Measurements from ENCODE around the gene TMEM14B. TPM values are rescaled to one million over a fixed set of nuclear protein-coding genes. Genes with fewer than 3 reads are reported as not detected.
A peak's percentile ranks its signal among the peaks of the same experiment; 100 is the strongest.

Gene TMEM14B
- total RNA-seq, 1 donor from 2014 or later, result 118 TPM

GRCh38 chr6:10800810-10801209 lies 53.2 kb downstream of the TMEM14B start:
- Histone ChIP-seq H3K27ac (replicated peaks) (no peak overlapping the region), H3K27me3 (ENCODE audit: low read depth) (no peaks in the 10 kb centered on the region), H3K4me3 (no peak overlapping the region), H3K4me1 (no peaks in the 10 kb centered on the region), H3K9me3 (replicated peaks) (no peaks in the 10 kb centered on the region), H3K36me3 (no peaks in the 10 kb centered on the region)
- DNase-seq, result no peak
- intact Hi-C loops (cut with micrococcal nuclease), result loop anchor here (10.0 kb wide), 1 partner anchor 316 kb away; no protein-coding TSS in a partner anchor
- TF ChIP-seq CTCF (IDR thresholded peaks at IDR 0.05; ENCODE audit: borderline replicate concordance), result no peak

DNA sequence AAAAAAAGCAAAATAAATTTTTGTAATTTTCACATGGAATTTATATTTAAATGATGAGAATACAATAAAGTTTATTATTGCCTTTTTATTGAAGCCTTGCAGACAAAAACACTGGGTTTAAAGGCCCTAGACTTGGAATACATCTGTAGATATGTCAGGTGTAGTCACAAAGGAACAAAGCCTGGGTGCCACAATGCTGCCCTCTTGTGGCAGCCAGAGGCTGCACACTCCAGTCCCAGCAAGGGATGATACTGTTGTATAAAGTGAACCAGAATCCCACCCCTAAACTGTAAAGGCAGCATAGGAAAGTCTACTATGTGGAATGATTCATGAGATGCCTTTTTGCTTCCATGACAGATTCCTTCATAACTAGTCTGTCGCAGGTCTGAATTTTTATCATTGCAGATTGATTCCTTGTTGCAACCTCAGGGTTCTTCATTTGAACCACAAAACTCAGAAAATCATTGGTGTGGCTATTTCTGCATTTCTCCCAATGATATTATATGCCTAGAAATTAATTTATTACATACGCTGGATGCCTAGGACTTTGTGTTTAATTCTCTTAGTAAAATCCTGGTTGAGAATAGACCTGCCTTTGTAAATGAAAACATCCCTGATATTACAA lies 53.7 kb downstream of the TMEM14B start:
- Histone ChIP-seq H3K4me1 (no peaks in the 10 kb centered on the region), H3K27me3 (ENCODE audit: low read depth) (no peaks in the 10 kb centered on the region), H3K36me3 (no peaks in the 10 kb centered on the region), H3K4me3 (no peak overlapping the region), H3K27ac (replicated peaks) (no peak overlapping the region), H3K9me3 (replicated peaks) (no peaks in the 10 kb centered on the region)
- intact Hi-C loops (cut with micrococcal nuclease), result loop anchor here (10.0 kb wide), 1 partner anchor 317 kb away; no protein-coding TSS in a partner anchor
- DNase-seq, result peak; percentile 27
- TF ChIP-seq CTCF (IDR thresholded peaks at IDR 0.05; ENCODE audit: borderline replicate concordance), result peak; percentile 100

Other genes with a start within 250 kb of the TMEM14B start
- 49.0 TPM for gene GCNT2, start 226.5 kb upstream of the TMEM14B start, total RNA-seq
- gene C6orf52, start 53.2 kb upstream of the TMEM14B start, total RNA-seq, result 1.5 TPM
- 11.2 TPM for gene PAK1IP1, start 52.8 kb upstream of the TMEM14B start, total RNA-seq
- 132 TPM for gene TMEM14C, start 24.7 kb upstream of the TMEM14B start, total RNA-seq
- gene MAK, start 90.7 kb downstream of the TMEM14B start, total RNA-seq, result 0.14 TPM
- not detected for gene GCM2, start 134.2 kb downstream of the TMEM14B start, total RNA-seq
- gene SYCP2L, start 139.2 kb downstream of the TMEM14B start, total RNA-seq, result 0.33 TPM